Head of caudate nucleus (tissue), 42 donors: ENCODE results near the gene MDFIC2.
A peak's percentile ranks its signal among the peaks of the same experiment; 100 is the strongest.
"Not testable (repeated sequence)": the region's sequence is repeated elsewhere in the genome, so short reads cannot be mapped to it uniquely, and the experiment has no call there.

ENCODE experiments used
- DNase-seq, 42 donors: peaks; one replicate each; pipeline versions ENCODE4 v3.0.0 to v3.0.0-alpha.2; 2020 to 2021; ENCODE audit warnings: mixed read lengths in 7 of 42
- intact Hi-C: fragments of 100-400 bp; cut with DNase I; formaldehyde crosslinking; loops from one replicate; pipeline ENCODE4 v1.15.0; 2022

The MDFIC2 gene

DNA sequence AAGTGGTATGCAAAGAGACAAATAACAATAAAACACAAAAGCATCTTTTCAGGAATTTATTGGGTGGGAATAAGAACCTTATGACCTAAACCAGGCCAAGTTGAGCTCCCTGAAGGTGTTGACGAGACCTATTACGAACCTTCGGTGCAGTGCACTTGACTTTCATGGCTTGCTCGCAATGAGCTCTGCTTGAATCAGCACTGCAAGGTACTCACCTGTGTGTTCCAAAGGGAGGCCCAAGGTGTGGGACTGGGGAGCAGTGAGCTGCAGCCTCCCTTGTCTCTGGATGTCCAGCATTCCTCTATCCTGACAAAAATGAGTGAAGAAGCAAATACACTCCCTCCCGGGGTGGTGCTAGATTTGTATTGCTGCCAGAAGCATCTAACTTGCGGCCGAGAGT, at the start of gene MDFIC2:
Gene MDFIC2, minus strand, starts transcription at position 303 of the 400 bp plus-strand sequence. CDS start 665 bp downstream, outside the sequence.
- intact Hi-C loops, result no loop called here
- peak in 2 of 42 donors; percentile 3 to 4 for DNase-seq

DNA sequence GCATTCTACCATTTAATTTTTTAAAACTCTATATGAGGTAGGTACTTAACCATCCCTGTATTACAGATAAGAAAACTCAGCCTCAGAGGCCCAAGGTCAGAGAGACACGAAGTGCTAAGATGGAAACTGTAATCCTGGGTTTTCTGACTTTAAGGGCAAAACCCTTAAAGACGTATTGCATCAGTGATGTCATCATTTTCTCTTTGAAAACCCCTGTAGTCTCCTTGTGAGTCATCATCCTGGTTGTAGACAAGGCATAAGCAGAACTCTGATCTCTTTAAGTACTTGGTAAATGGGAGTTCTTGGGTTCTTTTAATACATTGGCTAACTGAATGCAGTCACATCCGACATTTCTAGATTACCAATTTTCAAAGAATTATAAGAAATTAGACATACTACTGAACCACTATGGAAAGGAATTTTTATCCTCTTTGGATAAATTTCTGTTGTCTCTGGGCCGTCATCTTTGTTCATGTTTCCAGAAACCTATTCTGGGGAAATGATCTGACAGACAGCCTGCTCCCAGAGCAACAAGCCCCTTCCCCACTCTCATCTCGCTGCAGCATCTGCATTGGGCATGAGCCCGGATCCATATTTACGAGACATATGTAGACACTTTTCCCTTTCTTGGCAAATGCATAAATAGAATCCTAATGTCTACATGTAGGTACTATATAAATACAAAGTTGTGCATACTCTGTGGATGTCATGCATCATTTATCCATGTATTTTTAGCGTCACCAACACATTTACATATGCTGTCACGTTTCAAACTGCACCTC, 48.7 kb upstream of the MDFIC2 start:
- intact Hi-C loops, result no loop called here
- no peak for DNase-seq

DNA sequence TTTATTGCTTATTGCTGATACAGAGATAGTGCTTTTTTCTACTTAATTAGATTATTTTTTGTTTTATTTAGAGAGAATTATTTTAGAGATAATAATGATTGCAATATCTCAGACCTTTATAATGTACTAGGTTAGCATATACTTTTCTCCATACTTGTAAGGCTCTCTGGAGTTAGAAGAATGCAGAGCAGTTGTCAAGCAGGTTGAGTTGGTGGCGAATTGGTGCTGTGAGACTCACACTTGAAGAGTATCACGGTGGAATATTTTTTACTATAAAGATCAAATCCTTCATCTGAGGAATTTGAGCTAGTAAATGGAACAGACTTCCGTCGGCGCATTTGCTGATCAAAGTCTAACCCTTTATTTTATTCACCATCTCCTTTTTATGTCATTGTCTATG, 47.3 kb upstream of the MDFIC2 start:
- no peak for DNase-seq
- intact Hi-C loops, result no loop called here

DNA sequence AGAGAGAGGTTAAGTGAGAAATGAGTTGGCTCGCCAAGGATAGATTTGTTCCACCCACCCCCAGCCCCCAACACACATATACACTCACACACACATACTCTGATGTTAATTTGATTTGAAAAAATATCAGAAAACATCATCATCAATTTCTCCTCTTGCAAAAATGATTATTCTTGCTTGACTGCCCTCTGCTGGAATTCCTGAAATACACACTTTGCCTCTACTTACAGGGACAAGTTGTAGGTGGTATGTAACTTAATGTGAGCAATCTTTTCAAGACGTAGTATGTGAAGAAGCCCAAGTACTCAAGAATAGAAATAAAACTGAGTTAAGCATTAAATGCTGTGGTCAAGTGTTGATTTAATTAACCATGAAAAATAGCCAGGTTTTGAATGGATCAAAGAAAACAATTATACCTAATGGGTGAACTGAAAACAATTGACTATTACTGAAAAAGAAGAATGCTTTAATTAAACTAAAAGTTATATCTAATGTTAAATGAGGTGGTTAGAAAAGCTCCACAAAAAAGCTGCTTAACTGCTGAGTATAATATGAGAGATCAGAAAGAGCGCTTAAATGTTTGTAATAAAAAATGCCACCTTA, 46.6 kb upstream of the MDFIC2 start:
- peak in 19 of 42 donors; percentile 0 to 76 (median 33) for DNase-seq
- intact Hi-C loops, result no loop called here

DNA sequence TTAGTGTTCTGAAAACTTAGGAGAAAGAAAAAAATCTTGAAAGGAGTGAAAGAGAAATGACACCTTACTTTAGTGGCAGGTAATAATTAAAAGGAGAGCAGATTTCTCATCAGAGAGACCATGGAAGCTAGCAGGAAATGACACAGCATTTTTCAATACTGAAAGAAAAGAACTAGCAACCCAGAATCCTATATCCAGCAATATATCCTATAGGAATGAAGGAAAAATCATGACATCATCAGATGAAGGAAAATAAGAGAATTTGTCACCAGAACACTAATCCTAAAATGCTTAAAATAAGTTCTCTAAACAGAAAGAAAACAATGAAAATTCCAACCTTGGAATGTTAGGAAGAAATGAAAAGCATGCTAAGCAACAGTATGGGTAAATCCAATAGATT, 39.8 kb upstream of the MDFIC2 start:
- DNase-seq, result no peak
- intact Hi-C loops, result no loop called here

DNA sequence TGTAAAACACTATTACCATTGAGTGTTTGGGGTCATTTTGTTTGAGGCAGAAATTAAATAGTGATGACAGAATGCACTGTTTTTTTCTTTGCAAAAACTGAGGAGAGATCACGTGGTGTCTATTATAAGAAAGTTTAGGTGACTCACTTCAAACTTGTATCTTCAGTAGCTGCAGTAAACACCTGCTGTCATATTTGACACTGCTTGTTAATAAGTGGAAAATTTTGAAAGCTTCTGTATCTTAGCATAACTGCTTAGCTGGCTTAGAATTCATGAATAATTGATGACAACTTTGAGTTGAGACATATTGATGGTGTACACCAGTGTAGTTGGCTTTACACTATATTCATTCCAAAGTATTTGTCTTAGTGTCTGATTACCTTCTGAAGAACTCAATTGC, 29.7 kb upstream of the MDFIC2 start:
- no peak for DNase-seq
- intact Hi-C loops, result no loop called here

DNA sequence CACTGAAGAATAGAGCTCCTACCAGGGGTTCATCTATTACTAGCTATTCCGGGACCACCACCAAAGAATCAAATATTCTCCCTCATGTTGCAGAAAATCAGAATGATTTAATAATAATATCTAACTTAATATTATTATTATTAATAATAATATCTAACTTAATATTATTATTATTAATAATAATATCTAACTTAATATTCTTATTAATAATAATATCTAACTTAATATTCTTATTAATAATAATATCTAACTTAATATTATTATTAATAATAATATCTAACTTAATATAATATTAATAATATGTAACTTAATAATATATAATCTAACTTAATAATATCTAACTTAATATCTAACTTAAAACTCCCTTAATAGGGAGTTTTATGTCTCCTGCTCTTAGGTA, 24.4 kb upstream of the MDFIC2 start:
- intact Hi-C loops, DNase-seq: not testable (repeated sequence)

DNA sequence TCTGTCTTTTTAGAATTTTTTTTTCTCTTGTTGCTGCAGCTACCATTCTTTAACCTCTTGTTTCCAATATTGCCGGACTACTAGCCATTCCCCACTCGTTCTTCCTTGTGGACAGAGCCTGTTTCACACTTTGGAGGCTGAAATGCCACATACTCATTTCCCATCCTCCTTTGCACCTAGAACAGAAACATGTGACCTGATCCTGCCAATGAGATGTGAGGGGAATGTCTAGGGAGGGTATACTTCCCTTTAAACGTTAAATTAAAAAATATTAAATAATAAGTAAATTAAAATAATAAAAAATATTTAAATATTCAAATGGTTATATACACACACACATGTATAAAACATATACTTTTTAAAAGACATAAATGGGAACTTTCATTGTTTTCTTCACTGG, 20.6 kb upstream of the MDFIC2 start:
- intact Hi-C loops, result no loop called here
- DNase-seq, result no peak

DNA sequence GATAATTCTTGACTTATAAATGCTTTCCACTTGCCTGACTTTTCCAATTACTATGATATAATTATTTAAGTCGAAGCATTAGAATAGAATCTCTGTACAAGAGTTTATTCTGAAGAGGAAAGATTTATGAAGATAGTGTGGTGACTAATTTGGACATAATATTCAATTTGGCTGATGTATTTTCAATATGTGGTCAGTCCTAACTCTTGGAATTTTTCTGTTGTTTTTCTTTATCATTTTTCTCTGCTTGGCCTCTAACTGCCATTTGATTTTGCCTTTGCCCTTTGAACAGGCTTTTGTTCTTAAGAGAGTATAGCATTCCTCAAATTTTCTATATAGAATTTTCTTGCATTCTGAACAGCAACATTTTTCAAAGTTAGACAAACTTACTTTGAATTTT, 2.6 kb upstream of the MDFIC2 start:
- intact Hi-C loops, result no loop called here
- no peak for DNase-seq

DNA sequence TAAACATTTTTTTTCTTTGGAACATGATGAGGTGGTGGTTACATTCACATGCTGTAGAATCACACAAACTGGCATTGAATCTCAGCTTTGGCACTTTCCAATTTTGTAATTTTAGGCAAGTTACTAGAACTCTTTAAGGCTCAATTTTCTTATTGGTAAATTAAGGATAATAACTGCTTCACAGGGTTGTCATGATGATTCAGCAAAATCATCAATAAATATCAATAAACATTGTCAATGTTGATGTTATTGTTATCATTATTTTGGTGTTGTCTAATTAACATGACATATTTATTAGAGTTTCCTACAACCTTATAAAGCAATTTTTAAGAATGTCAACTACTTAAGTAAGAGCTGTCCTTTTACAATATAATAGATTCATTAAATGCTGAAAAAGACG, 1.6 kb downstream of the MDFIC2 start:
- intact Hi-C loops, result no loop called here
- no peak for DNase-seq

DNA sequence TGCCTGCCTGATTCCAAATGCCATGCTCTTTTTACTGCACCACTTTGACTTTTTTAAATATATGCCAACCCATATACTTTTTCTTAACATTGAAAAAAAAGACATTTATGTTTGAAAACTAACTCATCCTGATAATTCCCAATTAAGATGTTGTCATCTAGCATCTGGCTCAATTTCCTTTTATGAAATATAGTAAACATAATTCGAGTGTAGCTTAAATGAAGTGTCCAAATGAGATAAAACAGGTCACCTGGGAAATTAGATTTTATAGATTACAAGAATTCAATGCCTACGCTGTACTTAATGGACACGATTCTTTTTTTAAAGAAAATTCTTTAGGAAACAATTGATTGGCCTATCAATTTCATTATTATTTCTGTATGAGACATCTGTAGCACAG, 2.8 kb downstream of the MDFIC2 start:
- no peak for DNase-seq
- intact Hi-C loops, result no loop called here

DNA sequence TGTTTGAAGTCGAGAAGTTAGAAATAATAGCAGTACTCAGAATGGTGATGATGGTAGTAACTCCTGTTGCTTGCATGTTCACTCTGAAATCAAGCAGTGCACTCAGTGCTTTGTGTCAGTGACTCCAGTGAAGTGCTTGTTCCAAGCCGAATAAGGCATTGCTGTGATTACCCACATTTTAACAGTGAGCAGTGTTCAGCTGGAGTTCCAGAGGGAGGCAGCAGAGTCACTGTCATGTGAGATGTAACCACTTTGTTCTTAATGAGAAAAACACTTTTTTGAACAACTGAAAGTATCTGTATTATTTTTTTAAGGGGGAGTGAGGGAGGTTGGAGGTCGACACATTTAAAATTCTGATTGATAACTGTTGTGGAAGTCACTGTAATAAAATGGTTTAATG, 3.7 kb downstream of the MDFIC2 start:
- intact Hi-C loops, result no loop called here
- peak in 39 of 42 donors; percentile 2 to 69 (median 45) for DNase-seq

DNA sequence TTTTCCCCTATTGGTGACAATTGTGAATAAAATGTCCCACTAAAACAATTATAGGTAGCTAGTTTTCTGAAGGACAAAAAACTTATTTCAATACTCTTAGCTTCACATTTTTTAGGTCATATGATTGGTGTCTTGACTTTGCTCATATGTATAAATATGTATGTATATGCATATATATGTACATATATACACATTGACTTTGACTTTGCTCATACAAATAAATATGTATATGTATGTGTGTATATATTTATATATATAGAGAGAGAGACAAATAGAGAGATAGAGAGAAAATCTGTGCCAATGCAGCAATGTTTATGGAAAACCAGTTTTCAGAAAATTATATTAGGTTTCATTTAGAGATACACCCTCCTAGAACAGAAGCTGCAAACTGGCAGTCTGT, 5.7 kb downstream of the MDFIC2 start:
- no peak for DNase-seq
- intact Hi-C loops, result no loop called here

DNA sequence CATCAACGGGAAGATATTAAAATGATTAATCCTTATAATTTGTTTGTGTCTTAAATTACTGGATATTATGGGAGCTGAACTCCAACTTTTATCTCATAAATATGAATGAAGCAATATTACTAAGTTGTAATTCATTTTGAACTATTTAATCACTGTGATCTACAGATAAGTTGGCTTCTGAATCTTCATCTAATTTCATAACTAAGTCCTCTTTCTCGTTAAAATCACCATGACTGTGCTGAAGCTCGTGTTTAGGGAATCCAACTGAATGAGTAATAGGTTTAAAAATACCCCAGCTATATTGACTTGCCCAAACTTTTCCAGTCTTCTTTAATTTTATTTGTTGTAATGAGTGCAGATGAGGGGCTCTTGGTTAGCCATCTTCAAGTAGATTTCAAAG, 14.1 kb downstream of the MDFIC2 start:
- intact Hi-C loops, result no loop called here
- DNase-seq, result no peak

DNA sequence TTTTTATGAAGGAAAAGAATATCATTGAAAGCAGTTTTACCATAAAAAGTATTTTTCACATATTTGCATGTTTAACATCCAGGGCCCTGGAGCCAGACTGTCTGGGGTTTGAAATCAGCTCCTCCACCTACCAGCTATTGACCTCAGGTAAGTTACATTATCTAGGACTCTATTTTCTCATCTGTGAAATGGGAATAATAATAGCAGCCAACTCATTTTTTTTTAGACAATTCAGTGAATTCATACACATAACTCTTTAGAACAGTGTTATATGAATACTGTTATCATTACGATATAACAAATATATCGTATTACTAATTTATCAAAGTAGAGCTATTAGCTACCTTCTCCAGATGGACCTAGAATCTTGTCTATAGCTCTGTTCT, 21.3 kb downstream of the MDFIC2 start:
- DNase-seq, result no peak
- intact Hi-C loops, result no loop called here

DNA sequence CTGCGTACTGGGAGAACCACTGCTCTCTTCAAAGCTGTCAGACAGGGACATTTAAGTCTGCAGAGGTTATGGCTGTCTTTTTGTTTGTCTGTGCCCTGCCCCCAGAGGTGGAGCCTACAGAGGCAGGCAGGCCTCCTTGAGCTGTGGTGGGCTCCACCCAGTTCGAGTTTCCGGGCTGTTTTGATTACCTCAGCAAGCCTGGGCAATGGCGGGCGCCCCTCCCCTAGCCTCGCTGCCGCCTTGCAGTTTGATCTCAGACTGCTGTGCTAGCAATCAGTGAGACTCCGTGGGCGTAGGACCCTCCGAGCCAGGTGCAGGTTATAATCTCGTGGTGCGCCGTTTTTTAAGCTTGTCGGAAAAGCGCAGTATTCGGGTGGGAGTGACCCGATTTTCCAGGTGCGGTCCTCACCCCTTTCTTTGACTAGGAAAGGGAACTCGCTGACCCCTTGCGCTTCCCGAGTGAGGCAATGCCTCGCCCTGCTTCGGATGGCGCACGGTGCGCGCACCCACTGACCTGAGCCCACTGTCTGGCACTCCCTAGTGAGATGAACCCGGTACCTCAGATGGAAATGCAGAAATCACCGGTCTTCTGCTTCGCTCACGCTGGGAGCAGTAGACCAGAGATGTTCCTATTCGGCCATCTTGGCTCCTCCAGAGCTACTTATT, 21.9 kb downstream of the MDFIC2 start:
- intact Hi-C loops, DNase-seq: not testable (repeated sequence)

DNA sequence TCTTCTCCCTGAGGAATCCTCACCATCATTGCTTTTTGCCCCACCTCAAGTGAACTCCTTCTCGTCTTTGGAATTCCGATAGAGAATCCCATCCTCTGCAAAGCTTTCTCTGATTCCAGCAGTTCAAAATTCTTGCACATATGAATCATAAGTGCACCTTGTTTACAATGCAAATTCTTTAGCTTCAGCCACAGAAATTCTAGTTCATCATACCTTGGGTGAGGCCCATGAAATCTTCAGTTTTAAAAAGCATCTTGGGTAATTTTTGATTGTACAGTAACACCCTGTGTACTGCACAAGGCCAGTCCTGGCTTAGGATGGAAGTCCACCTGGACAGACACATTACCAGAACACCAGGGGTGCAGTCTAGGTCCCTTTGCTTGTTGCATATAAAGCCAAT, 30.8 kb downstream of the MDFIC2 start:
- no peak for DNase-seq
- intact Hi-C loops, result no loop called here

DNA sequence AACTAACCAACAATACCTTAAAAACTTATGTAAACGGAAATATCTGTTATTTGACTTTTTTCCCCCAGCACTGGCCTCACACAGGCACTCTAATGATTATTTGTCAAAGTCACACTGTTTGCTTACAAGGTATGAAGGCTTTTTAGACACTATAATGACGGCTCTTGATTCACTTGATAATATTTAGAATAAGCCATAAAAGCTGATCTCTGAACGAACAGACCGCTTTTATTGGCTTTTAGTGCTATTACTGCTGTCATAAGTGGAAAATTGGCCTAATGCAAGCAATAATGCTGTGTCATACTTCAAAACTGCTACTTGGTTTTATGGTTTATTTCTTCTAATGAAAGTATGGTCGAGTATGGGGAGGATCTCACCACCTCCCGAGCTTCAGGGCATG, 35.1 kb downstream of the MDFIC2 start:
- intact Hi-C loops, result no loop called here
- no peak for DNase-seq

DNA sequence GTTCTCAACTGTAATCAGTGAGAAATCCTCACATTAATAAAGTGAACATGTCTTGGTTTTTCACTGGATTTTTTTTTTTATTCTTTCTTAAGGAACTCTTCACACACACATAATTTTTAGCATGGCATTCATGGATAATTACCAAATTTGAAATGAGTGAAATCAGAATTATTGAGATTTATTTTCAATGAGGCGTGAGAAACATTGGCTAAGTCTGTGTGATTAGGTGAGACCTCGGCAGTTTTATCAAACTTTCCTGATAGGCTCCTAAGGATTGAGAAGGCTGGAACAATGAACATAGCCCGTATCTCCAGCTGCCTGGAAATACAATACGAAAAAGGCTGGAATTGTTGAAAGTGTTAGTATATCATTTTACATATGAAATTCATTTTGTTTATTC, 35.5 kb downstream of the MDFIC2 start:
- no peak for DNase-seq
- intact Hi-C loops, result no loop called here

DNA sequence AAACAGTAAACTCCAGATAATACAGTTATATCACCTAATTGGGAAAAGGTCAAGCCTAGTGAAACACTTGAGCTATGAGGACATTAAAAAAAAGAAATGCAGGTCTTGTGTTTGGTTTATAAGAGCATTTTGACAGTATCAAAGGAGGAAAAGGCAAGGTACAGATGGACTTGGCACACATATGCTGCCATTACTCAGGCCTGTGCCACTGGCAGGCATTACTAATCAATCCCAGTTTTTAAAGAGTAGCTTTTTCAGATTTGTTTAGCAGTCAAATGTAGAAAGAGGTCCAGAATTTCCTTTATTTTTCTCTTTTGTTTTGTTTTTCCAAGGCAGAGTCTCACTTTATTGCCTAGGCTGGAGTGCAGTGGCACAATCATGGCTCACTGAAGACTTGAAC, 38.9 kb downstream of the MDFIC2 start:
- no peak for DNase-seq
- intact Hi-C loops, result no loop called here

DNA sequence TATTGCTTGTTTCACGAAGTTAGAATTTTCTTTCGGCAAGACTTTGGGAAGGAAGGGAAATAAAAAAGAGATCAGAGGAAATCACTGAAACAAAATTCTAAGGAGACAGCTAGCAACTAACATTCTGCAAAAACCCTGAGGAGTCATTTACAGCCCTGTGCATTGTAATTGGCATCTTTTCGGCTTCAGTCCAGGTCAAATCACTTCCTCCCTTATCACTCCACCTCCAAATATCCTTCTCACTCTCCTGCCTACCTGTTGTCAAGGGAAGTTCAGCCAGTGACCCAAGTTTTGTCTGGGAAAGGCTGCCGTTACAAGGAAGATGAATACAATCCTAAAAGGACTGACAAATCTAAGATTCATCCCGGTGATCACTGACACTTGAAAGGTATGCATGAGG, 39.6 kb downstream of the MDFIC2 start:
- DNase-seq, result no peak
- intact Hi-C loops, result no loop called here
